ENCODE measurements around the gene LY86.

- TF ChIP-seq CTCF (IDR thresholded peaks at IDR 0.05) (no peak), POLR2A (IDR thresholded peaks at IDR 0.05) (no peak), EP300 (IDR thresholded peaks at IDR 0.05) (no peak)
Observed at GRCh38 chr6:6623553-6623952, 35.0 kb downstream of the LY86 start.
